HUDEP-2 (cell line): ENCODE measurements around the gene SLC7A9.
"Not testable (repeated sequence)": the region's sequence is repeated elsewhere in the genome, so short reads cannot be mapped to it uniquely, and the experiment has no call there.

Experiments
- DNase-seq, 76 experiments: peaks; one replicate each; lab custom pipeline; 2025; ENCODE audit not compliant: unreplicated experiment in 76 of 76; lab: John Stamatoyannopoulos, UW

Gene SLC7A9

DNA sequence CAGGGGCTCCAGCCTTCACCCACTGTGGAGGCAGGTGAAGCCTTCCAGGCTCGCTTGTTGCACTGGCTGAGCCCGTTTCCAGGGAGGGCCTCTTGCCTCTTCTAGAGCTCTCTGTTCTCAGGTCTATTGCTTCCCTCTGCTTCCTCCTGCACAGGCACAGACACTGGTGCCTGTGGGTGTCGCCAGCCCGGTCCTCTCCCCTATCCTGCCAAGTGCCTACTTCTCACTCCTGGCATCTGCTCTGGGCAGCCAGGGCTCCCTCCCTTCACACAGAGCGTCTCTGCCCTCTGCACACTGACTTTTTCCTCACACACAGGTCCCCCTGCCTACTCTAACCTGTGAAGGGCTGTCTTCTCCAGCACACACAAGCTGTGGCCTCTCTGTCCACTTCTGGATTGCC lies 60.3 kb downstream of the SLC7A9 start:
- no peak for DNase-seq

DNA sequence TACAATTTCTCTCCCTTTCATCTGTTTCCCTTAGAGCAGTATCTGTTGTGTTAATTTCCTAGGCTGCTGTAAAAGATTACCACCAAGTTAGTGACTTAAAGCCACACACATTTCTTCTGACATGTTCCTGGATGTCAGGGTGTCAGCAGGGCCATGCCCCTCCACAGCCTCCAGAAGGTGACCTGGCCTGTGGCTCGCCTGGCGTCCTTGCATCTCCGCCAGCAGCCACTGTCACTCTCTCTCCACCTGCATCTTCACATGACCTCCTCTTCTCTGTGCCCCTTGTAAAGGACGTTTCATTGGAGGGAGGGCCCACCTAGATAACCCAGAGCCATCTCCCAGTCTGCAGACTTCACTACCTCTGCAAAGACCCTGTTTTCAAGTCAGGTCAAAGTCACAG lies 61.3 kb downstream of the SLC7A9 start:
- DNase-seq = no peak

DNA sequence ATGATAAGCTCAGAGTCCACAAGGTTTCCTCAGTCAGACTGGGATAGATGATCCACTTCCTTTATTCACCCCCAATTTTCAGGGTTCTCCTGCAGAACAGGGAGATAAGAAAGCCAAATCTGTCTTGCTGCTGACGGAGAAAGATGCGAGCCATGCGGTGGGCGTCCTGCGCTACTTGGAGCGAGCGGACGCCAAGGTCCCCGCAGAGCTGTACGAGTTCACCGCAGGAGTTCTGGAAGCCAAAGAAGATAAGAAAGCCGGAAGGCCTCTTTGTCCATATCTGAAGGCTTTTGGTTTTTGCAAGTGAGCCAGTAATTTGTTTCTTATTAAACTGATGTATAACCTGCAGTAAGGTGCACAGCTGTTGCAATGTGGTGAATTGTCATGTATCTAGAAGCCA lies 66.7 kb downstream of the SLC7A9 start:
- no peak for DNase-seq

DNA sequence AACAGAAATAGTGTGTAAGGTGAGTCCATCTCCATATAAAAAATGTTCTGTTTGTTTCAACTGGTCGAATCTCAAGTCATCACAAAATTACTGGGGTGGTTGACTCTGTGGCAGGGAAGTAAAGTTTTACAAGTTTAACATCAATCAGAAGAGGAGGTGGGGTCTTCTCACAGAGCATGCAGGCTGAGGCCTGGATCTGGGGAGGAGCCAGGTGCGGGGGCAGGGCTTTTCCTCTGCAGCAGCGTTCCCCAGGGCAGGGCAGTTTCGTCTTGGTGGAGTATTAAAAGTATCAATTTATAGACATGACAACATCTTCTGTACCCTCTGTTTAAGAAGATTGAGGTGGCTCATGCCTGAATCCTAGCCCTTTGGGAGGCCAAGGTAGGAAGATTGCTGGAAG lies 68.8 kb downstream of the SLC7A9 start:
- DNase-seq = no peak

DNA sequence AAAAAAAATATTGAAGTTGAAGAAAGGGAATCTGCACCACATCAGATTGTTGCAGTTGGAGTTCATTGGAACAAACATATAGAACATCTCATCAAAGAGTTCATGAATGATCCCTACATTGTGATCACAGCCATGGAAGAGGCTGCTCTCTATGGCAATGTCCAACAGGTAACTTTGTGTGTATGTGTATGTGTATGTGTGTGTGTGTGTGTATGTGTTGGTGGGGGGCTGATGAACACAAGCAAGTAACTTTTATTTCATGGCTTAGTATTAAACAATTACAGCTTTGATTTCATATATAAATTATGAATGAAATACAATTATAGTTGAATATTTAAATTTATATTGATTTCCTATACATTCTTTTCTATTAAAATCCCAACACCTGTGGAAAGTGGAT lies 69.4 kb downstream of the SLC7A9 start:
- no peak for DNase-seq

DNA sequence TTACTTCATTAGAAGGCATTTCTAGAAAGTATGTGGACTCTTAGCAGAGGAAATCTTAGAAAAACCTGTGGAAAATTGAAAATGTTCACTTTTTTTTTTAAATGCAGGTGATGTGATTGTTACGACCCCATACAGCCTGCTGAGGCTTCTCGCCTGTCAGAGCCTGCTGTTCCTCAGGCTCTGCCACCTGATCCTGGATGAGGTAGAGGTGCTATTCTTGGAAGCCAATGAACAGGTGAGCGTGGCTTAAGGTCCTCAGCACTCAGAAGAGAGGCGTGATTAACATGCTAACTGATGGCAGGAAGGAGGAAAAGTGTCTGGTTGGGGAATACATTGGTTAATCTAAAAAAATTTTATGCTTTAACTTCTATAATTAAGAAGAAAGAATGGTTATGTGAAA lies 71.4 kb downstream of the SLC7A9 start:
- no peak for DNase-seq

DNA sequence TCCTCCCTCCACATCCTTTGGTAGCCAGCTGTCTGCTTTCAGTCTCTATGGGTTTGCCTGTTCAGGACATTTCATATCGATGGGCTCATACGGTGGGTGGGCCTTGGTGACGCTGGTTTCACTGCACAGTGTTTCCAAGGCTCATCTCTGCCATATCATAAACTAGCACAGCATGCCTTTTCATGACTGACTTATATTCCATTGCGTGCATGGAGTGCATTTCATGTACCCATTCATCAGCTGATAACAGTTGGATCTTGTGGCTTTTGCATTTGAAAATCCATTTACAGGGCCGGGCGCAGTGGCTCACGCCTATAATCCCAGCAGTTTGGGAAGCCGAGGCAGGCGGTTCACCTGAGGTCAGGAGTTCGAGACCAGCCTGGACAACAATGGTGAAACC lies 80.1 kb downstream of the SLC7A9 start:
- DNase-seq = no peak

DNA sequence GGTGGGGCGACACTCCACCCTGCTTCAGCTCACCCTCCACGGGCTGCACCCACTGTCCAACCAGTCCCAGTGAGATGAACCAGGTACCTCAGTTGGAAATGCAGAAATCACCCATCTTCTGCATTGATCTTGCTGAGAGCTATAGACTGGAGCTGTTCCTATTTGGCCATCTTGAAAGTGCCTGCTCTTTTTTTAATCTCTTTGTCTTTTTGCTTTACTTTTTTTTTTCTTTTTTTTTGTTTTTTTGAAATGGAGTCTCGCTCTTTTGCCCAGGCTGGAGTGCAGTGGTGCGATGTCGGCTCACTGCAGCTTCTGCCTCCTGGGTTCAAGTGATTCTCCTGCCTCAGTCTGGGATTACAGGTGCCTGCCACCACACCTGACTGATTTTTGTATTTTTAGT lies 81.7 kb downstream of the SLC7A9 start:
- not testable (repeated sequence) for DNase-seq

DNA sequence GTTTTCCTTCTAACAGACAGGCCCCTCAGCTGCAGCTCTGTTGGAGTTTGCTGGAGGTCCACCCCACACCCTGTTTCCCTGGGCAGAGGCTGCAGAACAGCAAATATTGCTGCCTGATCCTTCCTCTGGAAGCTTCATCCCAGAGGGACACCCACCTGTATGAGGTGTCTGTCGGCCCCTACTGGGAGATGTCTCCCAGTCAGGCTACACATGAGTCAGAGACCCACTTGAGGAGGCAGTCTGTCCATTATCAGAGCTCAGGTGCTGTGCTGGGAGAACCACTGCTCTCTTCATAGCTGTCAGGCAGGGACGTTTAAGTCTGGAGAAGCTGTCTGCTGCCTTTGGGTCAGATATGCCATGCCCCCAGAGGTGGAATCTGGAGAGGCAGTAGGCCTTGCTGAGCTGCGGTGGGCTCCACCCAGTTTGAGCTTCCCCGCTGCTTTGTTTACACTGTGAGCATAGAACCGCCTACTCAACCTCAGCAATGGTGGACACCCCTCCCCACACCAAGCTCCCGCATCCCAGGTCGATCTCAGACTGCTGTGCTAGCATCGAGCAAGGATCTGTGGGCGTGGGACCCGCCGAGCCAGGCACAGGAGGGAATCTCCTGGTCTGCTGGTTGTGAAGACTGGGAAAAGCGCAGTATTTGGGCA lies 82.3 kb downstream of the SLC7A9 start:
- DNase-seq = not testable (repeated sequence)

DNA sequence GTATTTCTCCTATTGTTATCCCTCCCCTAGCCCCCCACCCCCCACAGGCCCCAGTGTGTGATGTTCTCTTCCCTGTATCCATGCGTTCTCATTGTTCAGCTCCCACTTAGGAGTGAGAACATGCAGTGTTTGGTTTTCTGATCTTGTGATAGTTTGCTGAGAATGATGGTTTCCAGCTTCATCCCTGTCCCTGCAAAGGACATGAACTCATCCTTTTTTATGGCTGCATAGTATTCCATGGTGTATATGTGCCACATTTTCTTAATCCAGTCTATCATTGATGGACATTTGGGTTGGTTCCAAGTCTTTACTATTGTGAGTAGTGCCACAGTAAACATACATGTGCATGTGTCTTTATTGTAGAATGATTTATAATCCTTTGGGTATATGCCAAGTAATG lies 87.5 kb downstream of the SLC7A9 start:
- DNase-seq = not testable (repeated sequence)

DNA sequence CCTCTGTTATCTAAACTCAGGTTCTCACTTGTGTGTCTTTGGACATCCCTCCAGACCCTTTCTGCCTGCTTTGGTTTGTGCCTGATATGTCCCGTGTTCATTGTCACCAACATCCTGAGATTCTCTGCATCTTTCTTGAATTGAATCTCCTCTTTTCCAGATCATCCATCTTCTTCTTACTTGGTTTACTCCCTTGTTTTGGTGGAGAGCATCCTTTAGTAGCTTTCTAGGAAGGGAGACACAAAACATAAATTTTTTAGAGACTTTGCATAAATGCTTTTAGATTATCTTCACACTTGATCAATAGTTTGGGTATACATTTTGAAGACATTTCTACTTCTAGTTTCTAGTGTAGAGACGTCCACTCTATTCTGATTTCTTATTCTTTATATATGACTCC lies 88.3 kb downstream of the SLC7A9 start:
- no peak for DNase-seq
